Measurements from ENCODE around the gene AKR1B1. TPM values are rescaled to one million over a fixed set of nuclear protein-coding genes. Genes with fewer than 3 reads are reported as not detected.

Gene AKR1B1
- total RNA-seq, 1 experiment from 2014 or later = 166 TPM

GRCh38 chr7:134394056-134394455 is 64.8 kb downstream of the AKR1B1 start:
- no peaks in the 10 kb centered on the region for H3K4me1 Mint-ChIP-seq
- Histone ChIP-seq H3K23ac (ENCODE audit: insufficient read length, low read depth, low read length) (no peak overlapping the region), H4K91ac (ENCODE audit: insufficient read length, low read depth, low read length) (no peak overlapping the region), H3K4me1 (ENCODE audit: insufficient read depth, low read length) (no peaks in the 10 kb centered on the region), H4K5ac (ENCODE audit: insufficient read length, low read depth, low read length) (no peak overlapping the region), H3K27ac (ENCODE audit: insufficient read length, low read depth, low read length) (no peak overlapping the region), H3K14ac (ENCODE audit: insufficient read depth, low read length) (no peak overlapping the region), H3K9ac (ENCODE audit: extremely low read depth, insufficient read length, low read length) (no peak overlapping the region), H3T11ph (ENCODE audit: low read length) (no peak overlapping the region), H2BK120ac (ENCODE audit: low read depth, low read length, poor library complexity, severe bottlenecking) (no peak overlapping the region), H3K79me1 (ENCODE audit: insufficient read depth, low read depth, low read length, poor library complexity, severe bottlenecking) (no peaks in the 10 kb centered on the region), H2BK5ac (ENCODE audit: insufficient read length, low read length) (no peak overlapping the region), H3K23me2 (ENCODE audit: insufficient read length, low read depth, low read length, poor library complexity, severe bottlenecking) (no peaks in the 10 kb centered on the region), H4K20me1 (ENCODE audit: control insufficient read depth, insufficient read depth, insufficient read length) (no peaks in the 10 kb centered on the region), H4K8ac (replicated peaks; ENCODE audit: insufficient read length, low read depth, low read length) (no peak overlapping the region), H3K27me3 (ENCODE audit: insufficient read depth, low read length) (no peaks in the 10 kb centered on the region), H2BK15ac (ENCODE audit: low read depth, low read length) (no peak overlapping the region), H2AK5ac (ENCODE audit: insufficient read length, low read length) (no peak overlapping the region), H3K56ac (ENCODE audit: insufficient read length, low read depth, low read length) (no peak overlapping the region), H2BK20ac (ENCODE audit: low read depth, low read length, poor library complexity, severe bottlenecking) (no peak overlapping the region), H2BK12ac (ENCODE audit: insufficient read length, low read depth, low read length) (no peak overlapping the region), H3K18ac (ENCODE audit: insufficient read length, low read depth, low read length) (no peak overlapping the region), H3K4me2 (ENCODE audit: insufficient read depth, insufficient read length, low read length) (no peak overlapping the region), H3K9me3 (ENCODE audit: control insufficient read depth, low read depth, low read length) (no peaks in the 10 kb centered on the region), H3K4ac (ENCODE audit: low read depth, low read length) (no peak overlapping the region), H3K79me2 (ENCODE audit: insufficient read depth, low read length) (no peaks in the 10 kb centered on the region), H2AFZ (ENCODE audit: low read length) (no peak overlapping the region)
- H3K9me3 Mint-ChIP-seq = no peaks in the 10 kb centered on the region
- no peak for DNase-seq
- WGBS (ENCODE audit: extremely low coverage, insufficient read length, low lambda C conversion rate) = no CpG with 5 or more reads among the region's 5 CpGs
- TF ChIP-seq, protein P1, sequence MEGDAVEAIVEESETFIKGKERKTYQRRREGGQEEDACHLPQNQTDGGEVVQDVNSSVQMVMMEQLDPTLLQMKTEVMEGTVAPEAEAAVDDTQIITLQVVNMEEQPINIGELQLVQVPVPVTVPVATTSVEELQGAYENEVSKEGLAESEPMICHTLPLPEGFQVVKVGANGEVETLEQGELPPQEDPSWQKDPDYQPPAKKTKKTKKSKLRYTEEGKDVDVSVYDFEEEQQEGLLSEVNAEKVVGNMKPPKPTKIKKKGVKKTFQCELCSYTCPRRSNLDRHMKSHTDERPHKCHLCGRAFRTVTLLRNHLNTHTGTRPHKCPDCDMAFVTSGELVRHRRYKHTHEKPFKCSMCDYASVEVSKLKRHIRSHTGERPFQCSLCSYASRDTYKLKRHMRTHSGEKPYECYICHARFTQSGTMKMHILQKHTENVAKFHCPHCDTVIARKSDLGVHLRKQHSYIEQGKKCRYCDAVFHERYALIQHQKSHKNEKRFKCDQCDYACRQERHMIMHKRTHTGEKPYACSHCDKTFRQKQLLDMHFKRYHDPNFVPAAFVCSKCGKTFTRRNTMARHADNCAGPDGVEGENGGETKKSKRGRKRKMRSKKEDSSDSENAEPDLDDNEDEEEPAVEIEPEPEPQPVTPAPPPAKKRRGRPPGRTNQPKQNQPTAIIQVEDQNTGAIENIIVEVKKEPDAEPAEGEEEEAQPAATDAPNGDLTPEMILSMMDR (conservative IDR thresholded peaks at IDR 0.05) = no peak
- no peaks in the 10 kb centered on the region for H3K36me3 Mint-ChIP-seq (ENCODE audit: insufficient read depth in 1 of 3, low read depth in 3 of 3)
- no peak overlapping the region for H3K27ac Mint-ChIP-seq
- H3K4me3 Mint-ChIP-seq = no peak overlapping the region
- peaks cover 4% of the 10 kb centered on the region for H3K27me3 Mint-ChIP-seq (ENCODE audit: low read depth)

Other genes starting within 250 kb of the AKR1B1 start
- 33.1 and 33.4 TPM in 2 replicates for gene SLC35B4, start 142.2 kb downstream of the AKR1B1 start, total RNA-seq (2021)
- gene AKR1B10, start 68.5 kb upstream of the AKR1B1 start, total RNA-seq (2021) = not detected in 2 replicates
- not detected in 2 replicates for gene AKR1B15, start 90.0 kb upstream of the AKR1B1 start, total RNA-seq (2021)
- 14.0 and 14.4 TPM in 2 replicates for gene BPGM, start 187.8 kb upstream of the AKR1B1 start, total RNA-seq (2021)

All from H9 (cell line).